H1 (cell line): Measurements from ENCODE around the gene EPDR1. TPM values are rescaled to one million over a fixed set of nuclear protein-coding genes. Genes with fewer than 3 reads are reported as not detected.

Source experiments
- CBX8 ChIP-seq: fragments of 300-800, 300-1000 bp; sonication (generic); IDR thresholded peaks from 2 replicates; pipeline ENCODE4 v1.7.1; 2016; ENCODE audit warnings: low read depth, low read length, borderline replicate concordance
- POLR2AphosphoS5 ChIP-seq: IDR thresholded peaks from 2 replicates; pipeline ENCODE4 v1.6.1; 2011; ENCODE audit warnings: low read depth, low read length
- RAD21 ChIP-seq, 2 experiments: IDR thresholded peaks in 1 of 2; conservative IDR thresholded peaks in 1 of 2; 2 replicates each; pipeline ENCODE4 v1.6.1; 2011; ENCODE audit warnings: low read depth in 2 of 2, low read length in 2 of 2, improper control_type of control experiment in 1 of 2, inconsistent platforms in 1 of 2, mild to moderate bottlenecking in 1 of 2, moderate library complexity in 1 of 2
- SP1 ChIP-seq: IDR thresholded peaks from 2 replicates; pipeline ENCODE4 v1.6.1; 2011; ENCODE audit warnings: low read depth, low read length
- polyA plus RNA-seq, 7 experiments: library from polyadenylated mRNA; depleted of rRNA in 3 of 7; stranded (reverse) in 5 of 7; unstranded in 2 of 7; fragments of >200 nt in 5 of 7; fragments of 200-250 nt in 2 of 7; gene quantifications; 1 replicate in 5 of 7; 2 replicates in 1 of 7; 4 replicates in 1 of 7; pipeline versions ENCODE4 v1.2.1 to v1.2.3, GENCODE V29; 2011 to 2013; ENCODE audit warnings: missing spikeins in 2 of 7, mixed read lengths in 2 of 7
- total RNA-seq: library from RNA; stranded (reverse); fragmentation: NEBNext Ultra II Directional; extraction: Animal tissue kit (Norgen Biotek cat#: 25700); gene quantifications from 2 replicates; pipeline ENCODE4 v1.2.1, GENCODE V29; 2021
- TF ChIP-seq, protein P1 (sequence below): fragments of 300-600 bp; sonication (generic); IDR thresholded peaks from 2 replicates; pipeline ENCODE4 v1.7.1; 2012; ENCODE audit warnings: low read length, moderate library complexity, mild to moderate bottlenecking, inconsistent platforms; ENCODE audit not compliant: insufficient replicate concordance
- TF ChIP-seq, protein P2 (sequence below): IDR thresholded peaks from 2 replicates; pipeline ENCODE4 v1.6.1; 2012; ENCODE audit warnings: inconsistent platforms
- TF ChIP-seq, protein P3 (sequence below), 3 experiments: IDR thresholded peaks; 1 replicate in 2 of 3; 2 replicates in 1 of 3; pipeline versions ENCODE4 v1.5.1 to v1.6.1; 2011; ENCODE audit warnings: low read length in 3 of 3, mild to moderate bottlenecking in 3 of 3, inconsistent platforms in 2 of 3, low read depth in 1 of 3, moderate library complexity in 1 of 3; ENCODE audit not compliant: insufficient read depth in 1 of 3; ENCODE audit errors: control extremely low read depth in 1 of 3

Gene EPDR1
- total and polyA plus RNA-seq, 2 of the 8 experiments (the other 6 are each of a cell fraction or from before 2014, with no cell fraction given) = 6.4 to 8.2 TPM

DNA sequence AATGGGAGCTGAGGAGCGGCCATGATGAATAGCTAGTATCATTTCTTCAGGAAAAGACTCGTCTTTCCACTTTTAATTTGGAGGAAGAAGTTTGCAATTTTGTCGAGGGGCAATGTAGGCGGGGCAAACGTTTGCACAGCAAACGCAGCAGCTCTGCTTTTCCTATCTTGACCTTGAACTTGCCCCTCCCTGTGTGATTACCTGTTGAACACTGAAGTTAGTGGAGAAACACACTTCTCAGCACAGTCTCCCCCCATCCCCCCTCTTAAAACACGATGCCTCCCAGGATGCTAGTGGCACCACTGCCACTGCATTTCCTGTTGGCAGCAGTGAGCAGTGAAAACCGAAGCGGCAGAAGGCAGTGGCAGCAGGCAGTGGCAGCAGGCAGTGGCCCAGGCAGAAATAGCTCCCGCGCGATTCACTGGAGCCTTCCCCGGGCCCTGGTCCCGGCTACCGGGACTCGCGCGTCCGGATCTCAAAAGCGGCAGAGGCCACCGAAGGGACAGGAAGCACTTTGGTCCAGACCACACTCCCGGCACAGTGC is at the start of gene EPDR1 (continued):
- TF ChIP-seq, protein P1, sequence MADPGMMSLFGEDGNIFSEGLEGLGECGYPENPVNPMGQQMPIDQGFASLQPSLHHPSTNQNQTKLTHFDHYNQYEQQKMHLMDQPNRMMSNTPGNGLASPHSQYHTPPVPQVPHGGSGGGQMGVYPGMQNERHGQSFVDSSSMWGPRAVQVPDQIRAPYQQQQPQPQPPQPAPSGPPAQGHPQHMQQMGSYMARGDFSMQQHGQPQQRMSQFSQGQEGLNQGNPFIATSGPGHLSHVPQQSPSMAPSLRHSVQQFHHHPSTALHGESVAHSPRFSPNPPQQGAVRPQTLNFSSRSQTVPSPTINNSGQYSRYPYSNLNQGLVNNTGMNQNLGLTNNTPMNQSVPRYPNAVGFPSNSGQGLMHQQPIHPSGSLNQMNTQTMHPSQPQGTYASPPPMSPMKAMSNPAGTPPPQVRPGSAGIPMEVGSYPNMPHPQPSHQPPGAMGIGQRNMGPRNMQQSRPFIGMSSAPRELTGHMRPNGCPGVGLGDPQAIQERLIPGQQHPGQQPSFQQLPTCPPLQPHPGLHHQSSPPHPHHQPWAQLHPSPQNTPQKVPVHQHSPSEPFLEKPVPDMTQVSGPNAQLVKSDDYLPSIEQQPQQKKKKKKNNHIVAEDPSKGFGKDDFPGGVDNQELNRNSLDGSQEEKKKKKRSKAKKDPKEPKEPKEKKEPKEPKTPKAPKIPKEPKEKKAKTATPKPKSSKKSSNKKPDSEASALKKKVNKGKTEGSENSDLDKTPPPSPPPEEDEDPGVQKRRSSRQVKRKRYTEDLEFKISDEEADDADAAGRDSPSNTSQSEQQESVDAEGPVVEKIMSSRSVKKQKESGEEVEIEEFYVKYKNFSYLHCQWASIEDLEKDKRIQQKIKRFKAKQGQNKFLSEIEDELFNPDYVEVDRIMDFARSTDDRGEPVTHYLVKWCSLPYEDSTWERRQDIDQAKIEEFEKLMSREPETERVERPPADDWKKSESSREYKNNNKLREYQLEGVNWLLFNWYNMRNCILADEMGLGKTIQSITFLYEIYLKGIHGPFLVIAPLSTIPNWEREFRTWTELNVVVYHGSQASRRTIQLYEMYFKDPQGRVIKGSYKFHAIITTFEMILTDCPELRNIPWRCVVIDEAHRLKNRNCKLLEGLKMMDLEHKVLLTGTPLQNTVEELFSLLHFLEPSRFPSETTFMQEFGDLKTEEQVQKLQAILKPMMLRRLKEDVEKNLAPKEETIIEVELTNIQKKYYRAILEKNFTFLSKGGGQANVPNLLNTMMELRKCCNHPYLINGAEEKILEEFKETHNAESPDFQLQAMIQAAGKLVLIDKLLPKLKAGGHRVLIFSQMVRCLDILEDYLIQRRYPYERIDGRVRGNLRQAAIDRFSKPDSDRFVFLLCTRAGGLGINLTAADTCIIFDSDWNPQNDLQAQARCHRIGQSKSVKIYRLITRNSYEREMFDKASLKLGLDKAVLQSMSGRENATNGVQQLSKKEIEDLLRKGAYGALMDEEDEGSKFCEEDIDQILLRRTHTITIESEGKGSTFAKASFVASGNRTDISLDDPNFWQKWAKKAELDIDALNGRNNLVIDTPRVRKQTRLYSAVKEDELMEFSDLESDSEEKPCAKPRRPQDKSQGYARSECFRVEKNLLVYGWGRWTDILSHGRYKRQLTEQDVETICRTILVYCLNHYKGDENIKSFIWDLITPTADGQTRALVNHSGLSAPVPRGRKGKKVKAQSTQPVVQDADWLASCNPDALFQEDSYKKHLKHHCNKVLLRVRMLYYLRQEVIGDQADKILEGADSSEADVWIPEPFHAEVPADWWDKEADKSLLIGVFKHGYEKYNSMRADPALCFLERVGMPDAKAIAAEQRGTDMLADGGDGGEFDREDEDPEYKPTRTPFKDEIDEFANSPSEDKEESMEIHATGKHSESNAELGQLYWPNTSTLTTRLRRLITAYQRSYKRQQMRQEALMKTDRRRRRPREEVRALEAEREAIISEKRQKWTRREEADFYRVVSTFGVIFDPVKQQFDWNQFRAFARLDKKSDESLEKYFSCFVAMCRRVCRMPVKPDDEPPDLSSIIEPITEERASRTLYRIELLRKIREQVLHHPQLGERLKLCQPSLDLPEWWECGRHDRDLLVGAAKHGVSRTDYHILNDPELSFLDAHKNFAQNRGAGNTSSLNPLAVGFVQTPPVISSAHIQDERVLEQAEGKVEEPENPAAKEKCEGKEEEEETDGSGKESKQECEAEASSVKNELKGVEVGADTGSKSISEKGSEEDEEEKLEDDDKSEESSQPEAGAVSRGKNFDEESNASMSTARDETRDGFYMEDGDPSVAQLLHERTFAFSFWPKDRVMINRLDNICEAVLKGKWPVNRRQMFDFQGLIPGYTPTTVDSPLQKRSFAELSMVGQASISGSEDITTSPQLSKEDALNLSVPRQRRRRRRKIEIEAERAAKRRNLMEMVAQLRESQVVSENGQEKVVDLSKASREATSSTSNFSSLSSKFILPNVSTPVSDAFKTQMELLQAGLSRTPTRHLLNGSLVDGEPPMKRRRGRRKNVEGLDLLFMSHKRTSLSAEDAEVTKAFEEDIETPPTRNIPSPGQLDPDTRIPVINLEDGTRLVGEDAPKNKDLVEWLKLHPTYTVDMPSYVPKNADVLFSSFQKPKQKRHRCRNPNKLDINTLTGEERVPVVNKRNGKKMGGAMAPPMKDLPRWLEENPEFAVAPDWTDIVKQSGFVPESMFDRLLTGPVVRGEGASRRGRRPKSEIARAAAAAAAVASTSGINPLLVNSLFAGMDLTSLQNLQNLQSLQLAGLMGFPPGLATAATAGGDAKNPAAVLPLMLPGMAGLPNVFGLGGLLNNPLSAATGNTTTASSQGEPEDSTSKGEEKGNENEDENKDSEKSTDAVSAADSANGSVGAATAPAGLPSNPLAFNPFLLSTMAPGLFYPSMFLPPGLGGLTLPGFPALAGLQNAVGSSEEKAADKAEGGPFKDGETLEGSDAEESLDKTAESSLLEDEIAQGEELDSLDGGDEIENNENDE = no peak
- TF ChIP-seq CBX8 (no peak), POLR2AphosphoS5 (peak; percentile 51; the same call in 1 of the 2 replicates), SP1 (no peak), RAD21 (IDR thresholded peaks at IDR 0.05 in 1 of 2, conservative IDR thresholded peaks at IDR 0.05 in 1 of 2; ENCODE audit: low read depth in 2 of 2, low read length in 2 of 2) (peak in 1 of 2 experiments; percentile 9; a peak in 1 of 4 replicates)
- TF ChIP-seq, protein P2, sequence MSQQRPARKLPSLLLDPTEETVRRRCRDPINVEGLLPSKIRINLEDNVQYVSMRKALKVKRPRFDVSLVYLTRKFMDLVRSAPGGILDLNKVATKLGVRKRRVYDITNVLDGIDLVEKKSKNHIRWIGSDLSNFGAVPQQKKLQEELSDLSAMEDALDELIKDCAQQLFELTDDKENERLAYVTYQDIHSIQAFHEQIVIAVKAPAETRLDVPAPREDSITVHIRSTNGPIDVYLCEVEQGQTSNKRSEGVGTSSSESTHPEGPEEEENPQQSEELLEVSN = 0 out of 2 replicates have a peak, but pooled peaks have one; percentile 11
- TF ChIP-seq, protein P3, sequence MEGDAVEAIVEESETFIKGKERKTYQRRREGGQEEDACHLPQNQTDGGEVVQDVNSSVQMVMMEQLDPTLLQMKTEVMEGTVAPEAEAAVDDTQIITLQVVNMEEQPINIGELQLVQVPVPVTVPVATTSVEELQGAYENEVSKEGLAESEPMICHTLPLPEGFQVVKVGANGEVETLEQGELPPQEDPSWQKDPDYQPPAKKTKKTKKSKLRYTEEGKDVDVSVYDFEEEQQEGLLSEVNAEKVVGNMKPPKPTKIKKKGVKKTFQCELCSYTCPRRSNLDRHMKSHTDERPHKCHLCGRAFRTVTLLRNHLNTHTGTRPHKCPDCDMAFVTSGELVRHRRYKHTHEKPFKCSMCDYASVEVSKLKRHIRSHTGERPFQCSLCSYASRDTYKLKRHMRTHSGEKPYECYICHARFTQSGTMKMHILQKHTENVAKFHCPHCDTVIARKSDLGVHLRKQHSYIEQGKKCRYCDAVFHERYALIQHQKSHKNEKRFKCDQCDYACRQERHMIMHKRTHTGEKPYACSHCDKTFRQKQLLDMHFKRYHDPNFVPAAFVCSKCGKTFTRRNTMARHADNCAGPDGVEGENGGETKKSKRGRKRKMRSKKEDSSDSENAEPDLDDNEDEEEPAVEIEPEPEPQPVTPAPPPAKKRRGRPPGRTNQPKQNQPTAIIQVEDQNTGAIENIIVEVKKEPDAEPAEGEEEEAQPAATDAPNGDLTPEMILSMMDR (IDR thresholded peaks at IDR 0.05; ENCODE audit: control extremely low read depth in 1 of 3, insufficient read depth in 1 of 3, low read depth in 1 of 3, low read length in 3 of 3) = peak in 2 of 3 experiments; percentile 6 to 40; a peak in 2 of 4 replicates
